Measurements from ENCODE around the gene KLHL26. TPM values are rescaled to one million over a fixed set of nuclear protein-coding genes. Genes with fewer than 3 reads are reported as not detected.
A peak's percentile ranks its signal among the peaks of the same experiment; 100 is the strongest.

Gene KLHL26
- total RNA-seq, 4 donors from 2014 or later: 3.8 to 22.2 (median 6.9) TPM

DNA sequence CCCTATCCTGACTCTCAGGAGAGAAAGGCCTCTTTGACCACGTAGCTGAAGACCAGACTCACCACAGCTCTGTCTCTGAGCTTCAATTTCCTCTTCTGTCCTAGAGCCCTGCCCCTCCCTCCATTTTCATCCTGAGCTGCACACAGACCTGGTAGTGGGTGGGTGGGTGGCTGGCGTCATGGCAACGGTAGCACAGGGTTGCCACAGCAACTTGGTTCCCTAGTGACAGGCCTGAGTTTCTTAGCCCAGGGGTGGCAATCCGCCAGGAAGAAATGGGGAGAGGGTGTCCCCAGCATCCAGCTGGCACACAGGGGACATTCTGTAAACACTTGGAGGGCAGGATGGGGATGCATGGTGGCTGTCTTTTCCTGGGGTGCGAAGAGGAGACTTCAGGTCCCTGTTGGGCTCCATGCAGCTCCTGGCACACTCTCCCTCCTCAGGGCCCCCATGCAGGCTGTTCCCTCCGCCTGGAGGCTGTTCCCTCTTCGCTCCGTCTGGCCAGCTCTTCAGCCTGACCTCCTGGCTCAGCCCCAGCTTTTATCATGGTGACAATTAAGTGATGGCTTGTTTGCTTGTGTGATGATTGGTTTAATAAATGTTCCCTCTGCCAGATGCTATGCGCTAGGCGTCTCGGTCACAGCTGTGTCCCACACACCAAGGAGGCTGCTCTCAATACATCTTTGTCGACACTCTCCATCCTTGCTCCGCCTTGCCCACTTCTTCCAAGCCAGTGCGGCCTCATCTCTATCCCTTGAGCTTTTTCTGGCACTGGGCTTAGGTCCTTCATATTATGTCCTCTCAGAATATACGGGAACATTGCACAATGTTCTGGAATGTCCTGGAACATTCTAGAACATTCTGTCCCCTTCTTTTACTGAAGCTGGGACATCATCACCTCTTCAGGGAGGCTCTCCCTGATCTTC, 7.4 kb upstream of the KLHL26 start:
- H3K36me3 ChIP-seq: no peaks in the 10 kb centered on the region
- no peak overlapping the region for H3K4me3 ChIP-seq
- no peak overlapping the region for H3K27ac ChIP-seq
- H3K4me1 ChIP-seq: no peaks in the 10 kb centered on the region
- TF ChIP-seq POLR2A (IDR thresholded peaks at IDR 0.05): no peak
- TF ChIP-seq, protein P1, sequence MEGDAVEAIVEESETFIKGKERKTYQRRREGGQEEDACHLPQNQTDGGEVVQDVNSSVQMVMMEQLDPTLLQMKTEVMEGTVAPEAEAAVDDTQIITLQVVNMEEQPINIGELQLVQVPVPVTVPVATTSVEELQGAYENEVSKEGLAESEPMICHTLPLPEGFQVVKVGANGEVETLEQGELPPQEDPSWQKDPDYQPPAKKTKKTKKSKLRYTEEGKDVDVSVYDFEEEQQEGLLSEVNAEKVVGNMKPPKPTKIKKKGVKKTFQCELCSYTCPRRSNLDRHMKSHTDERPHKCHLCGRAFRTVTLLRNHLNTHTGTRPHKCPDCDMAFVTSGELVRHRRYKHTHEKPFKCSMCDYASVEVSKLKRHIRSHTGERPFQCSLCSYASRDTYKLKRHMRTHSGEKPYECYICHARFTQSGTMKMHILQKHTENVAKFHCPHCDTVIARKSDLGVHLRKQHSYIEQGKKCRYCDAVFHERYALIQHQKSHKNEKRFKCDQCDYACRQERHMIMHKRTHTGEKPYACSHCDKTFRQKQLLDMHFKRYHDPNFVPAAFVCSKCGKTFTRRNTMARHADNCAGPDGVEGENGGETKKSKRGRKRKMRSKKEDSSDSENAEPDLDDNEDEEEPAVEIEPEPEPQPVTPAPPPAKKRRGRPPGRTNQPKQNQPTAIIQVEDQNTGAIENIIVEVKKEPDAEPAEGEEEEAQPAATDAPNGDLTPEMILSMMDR (IDR thresholded peaks at IDR 0.05): no peak
- no peaks in the 10 kb centered on the region for H3K9me3 ChIP-seq
- peak in 1 of 2 donors; percentile 46 for DNase-seq
- intact Hi-C loops (cut with DNase I; ENCODE audit: low total_unique reads): no loop called here
- H3K27me3 ChIP-seq: no peaks in the 10 kb centered on the region

DNA sequence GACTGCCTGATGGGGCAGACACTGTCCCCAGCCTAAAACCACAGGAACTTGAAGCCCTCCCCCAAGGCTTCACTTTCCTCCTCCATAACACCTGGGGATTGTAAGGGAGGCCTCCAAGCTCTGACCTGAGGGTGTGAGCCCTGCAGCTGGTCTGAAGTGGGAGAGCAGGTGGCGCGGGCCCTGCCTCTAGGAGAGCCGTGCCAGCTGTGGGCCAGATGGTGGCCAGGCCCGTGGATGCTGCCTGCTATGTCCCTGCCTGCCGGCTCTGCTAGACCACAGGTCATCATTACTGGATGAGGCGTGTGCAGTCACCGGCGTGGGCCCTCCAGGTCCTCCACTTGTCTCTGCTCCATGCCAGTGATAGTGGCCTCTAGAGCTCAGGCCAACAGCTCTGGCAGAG, 3.5 kb upstream of the KLHL26 start:
- Histone ChIP-seq H3K4me3 (no peak overlapping the region), H3K27ac (no peak overlapping the region), H3K4me1 (no peaks in the 10 kb centered on the region), H3K36me3 (no peaks in the 10 kb centered on the region), H3K27me3 (no peaks in the 10 kb centered on the region), H3K9me3 (no peaks in the 10 kb centered on the region)
- DNase-seq: no peak
- intact Hi-C loops (cut with DNase I; ENCODE audit: low total_unique reads): no loop called here
- TF ChIP-seq, protein P1 (IDR thresholded peaks at IDR 0.05): no peak
- no peak for TF ChIP-seq POLR2A (IDR thresholded peaks at IDR 0.05)

DNA sequence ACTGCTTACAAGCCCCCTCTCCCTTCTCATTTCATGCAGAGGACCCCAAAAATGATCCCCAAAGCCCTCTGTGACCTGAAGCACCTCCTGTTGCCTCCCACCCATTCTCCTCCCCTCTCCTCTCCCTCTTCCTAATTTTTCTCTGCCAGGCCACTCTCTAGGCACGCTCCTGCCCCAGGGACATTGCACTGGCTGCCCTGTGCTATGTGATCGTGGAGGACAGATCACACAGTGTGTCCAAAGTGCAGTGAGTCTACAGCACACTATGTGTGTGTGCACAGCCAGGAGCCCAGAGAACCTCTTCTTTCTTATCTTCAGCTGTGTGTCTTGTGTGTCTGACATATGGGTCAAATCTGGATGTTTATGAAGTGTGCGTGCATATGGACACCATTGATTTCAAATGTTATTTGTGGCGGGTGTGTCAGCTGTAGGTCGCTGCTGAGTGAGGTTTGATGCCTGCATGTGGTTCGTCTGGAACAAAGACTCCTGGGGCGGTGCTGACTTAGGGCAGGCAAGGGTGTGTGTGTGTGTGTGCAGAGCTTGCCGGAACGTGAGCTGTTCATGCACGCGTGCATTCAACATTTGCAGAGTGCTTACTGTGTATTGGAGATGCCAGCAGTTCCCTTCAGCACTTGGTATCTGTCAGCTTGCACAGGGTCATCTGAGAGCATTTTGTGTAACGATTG, 2.1 kb upstream of the KLHL26 start:
- Histone ChIP-seq H3K4me1 (no peaks in the 10 kb centered on the region), H3K9me3 (no peaks in the 10 kb centered on the region), H3K27me3 (no peaks in the 10 kb centered on the region), H3K27ac (no peak overlapping the region), H3K4me3 (no peak overlapping the region), H3K36me3 (no peaks in the 10 kb centered on the region)
- DNase-seq: no peak
- TF ChIP-seq, protein P1 (IDR thresholded peaks at IDR 0.05): no peak
- TF ChIP-seq POLR2A (IDR thresholded peaks at IDR 0.05): no peak
- intact Hi-C loops (cut with DNase I; ENCODE audit: low total_unique reads): no loop called here

DNA sequence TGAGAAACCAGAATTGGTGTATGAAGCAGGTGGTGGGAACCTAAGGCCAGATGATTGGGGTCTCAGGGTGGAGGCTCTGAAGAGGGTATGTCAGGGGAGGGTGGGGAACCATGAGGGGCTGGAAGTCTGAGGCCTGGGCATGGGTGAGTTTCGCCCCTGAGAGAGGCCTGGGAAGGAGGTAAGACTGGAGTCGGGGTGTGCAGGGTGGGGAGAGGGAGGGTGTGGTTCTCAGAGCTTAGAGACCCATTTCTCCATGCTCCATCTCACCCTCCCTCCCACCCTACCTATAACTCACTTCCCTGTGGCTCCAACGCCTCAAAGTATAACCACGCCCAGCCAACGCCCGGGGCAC, 1.0 kb upstream of the KLHL26 start:
- H3K4me3 ChIP-seq: peak overlapping the region in 1 of 2 donors; percentile 61
- no peaks in the 10 kb centered on the region for H3K9me3 ChIP-seq
- no peak for DNase-seq
- no peaks in the 10 kb centered on the region for H3K36me3 ChIP-seq
- intact Hi-C loops (cut with DNase I; ENCODE audit: low total_unique reads): no loop called here
- no peak overlapping the region for H3K27ac ChIP-seq
- H3K27me3 ChIP-seq: no peaks in the 10 kb centered on the region
- no peaks in the 10 kb centered on the region for H3K4me1 ChIP-seq
- TF ChIP-seq, protein P1 (IDR thresholded peaks at IDR 0.05): no peak
- no peak for TF ChIP-seq POLR2A (IDR thresholded peaks at IDR 0.05)

Measured in uterus (tissue), 4 donors.